VCaP (cell line): Measurements from ENCODE around the gene SPAG9.

ENCODE experiments used
- H3K27ac ChIP-seq: fragments of 450-650 bp; 2 replicates; pipeline ENCODE4 v1.5.1; 2017
- TF ChIP-seq, protein P1 (sequence below): fragments of 450-650 bp; conservative IDR thresholded peaks from 2 replicates; pipeline ENCODE4 v1.5.1; 2017; ENCODE audit warnings: mild to moderate bottlenecking, moderate library complexity

SPAG9 gene

DNA sequence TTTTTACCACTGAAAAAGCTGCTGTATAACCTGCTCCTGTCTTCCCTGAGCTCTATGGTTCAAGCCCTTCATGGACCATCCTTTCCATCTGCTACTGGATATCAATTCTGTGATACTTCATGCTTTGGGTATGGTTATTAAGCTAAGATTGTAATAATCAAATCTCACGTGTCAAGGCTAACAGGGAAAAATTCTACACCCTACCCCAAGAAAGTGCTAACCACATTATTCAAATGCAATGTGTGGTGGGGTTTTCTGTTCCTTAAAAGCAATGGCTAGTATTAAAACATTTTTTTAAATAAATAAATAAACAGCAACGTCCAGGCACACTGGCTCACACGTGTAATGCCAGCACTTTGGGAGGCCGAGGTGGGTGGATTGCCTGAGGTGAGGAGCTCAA lies 65.9 kb downstream of the SPAG9 start:
- TF ChIP-seq, protein P1, sequence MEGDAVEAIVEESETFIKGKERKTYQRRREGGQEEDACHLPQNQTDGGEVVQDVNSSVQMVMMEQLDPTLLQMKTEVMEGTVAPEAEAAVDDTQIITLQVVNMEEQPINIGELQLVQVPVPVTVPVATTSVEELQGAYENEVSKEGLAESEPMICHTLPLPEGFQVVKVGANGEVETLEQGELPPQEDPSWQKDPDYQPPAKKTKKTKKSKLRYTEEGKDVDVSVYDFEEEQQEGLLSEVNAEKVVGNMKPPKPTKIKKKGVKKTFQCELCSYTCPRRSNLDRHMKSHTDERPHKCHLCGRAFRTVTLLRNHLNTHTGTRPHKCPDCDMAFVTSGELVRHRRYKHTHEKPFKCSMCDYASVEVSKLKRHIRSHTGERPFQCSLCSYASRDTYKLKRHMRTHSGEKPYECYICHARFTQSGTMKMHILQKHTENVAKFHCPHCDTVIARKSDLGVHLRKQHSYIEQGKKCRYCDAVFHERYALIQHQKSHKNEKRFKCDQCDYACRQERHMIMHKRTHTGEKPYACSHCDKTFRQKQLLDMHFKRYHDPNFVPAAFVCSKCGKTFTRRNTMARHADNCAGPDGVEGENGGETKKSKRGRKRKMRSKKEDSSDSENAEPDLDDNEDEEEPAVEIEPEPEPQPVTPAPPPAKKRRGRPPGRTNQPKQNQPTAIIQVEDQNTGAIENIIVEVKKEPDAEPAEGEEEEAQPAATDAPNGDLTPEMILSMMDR = no peak
- no peak overlapping the region for H3K27ac ChIP-seq

DNA sequence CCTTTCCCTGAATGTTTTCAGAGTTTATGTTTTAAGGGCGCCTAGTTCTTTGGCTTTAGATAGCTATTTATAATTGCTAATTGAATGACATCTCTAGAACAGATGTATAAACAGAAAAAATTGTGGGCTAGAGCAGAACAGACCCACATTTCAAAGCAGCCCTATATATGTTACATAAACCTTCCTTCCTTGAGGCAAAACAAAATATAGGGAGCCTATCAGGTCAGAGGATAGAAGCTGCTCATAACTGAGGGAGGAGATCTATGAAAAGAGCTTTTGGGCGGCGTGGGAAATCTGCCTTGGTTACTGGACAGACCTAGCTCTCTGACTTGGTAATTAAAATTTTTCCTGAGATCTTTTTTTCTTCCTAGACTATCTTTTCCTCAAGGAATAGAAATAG lies 68.4 kb downstream of the SPAG9 start:
- TF ChIP-seq, protein P1 = no peak
- H3K27ac ChIP-seq = no peak overlapping the region

DNA sequence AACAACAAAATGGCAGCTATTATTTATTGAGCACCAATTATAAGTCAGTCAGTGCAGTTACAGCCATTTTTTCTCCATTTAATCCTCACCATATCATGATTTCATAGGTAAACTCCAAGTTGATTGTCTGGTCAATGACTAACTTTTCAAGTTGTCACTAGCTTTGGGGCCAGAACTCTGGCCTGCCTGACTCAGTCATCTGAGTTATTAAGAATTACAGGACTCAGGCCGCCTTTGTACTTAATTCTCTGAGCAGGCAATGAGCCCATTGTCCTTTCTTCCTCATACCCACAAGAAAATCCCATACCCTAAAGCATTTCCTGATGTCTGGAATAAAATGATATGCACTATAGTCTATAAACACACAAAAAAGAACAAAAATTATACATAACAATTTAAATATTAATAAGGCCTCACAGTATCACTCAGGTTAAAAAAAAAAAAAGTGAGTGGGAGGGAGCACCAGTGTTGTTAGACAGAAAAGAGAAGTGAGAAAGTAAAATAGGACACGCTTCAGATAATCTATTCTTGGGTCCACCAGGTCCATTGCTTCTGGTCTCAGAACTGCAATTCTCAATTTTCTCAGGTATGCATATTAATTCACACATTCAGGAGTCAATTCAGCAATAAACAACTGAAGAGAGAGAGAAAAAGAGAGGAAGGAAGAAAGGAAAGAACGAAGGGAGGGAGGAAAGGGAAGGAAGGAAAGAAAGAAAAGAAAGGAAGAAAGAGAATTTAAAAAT lies 70.2 kb downstream of the SPAG9 start:
- no peak overlapping the region for H3K27ac ChIP-seq
- TF ChIP-seq, protein P1 = no peak

DNA sequence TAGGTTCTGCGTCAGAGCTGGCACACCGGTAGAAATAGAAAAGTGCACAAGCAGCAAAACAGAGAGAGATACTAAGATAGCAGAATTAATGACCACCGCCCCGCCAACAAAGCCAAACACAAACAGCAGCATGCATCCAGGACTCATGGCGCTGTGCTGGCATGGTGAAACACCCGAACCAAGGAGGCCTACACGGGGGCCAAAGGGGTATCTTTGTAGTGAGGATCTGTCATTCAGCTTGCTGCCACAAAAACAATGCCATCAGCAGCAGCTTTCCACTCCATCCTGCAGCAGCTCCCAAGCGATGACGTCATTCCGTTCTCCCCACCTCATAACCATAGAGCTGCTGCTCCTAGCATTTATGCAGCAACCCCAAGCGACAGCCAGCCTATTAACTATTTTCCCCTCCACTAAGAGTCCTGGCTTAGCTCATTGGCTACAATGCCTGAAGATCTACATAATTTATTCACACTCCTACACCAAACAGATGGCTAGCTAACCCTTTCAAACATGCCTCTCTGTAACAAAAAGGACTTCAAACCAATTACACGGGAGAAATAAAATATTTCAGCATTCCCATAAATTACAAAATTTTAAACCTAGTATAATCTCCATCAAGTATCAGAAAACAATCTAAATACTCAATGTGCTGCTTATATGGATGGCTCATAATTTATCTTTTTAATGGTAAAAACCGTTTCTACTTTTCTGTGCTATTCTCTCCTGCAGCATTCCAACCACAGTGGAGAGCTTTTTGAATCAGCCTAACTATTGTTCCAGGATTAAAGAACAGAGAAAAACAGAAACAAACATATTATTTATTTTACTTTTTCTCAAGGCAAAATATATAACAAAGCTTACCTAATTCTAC lies 73.9 kb downstream of the SPAG9 start:
- TF ChIP-seq, protein P1 = no peak
- H3K27ac ChIP-seq = no peak overlapping the region

DNA sequence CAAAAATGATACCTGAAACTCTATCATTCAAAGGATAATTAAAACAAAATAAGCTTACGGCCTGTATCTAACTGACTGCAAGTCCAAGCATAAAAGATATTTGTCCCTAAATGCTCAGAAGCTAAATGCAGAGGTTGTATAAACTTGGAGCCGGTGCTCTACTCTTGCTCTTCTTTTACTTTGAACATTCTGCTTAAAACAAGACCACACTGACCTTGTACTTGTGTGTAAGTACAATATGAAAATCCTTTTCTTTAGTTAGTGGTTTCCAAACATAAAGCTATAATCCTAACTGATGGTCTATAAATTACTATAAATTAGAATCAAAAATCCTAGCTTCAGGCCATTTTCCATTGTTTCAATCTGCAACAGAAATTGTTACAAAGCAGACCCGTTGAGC lies 74.6 kb downstream of the SPAG9 start:
- no peak overlapping the region for H3K27ac ChIP-seq
- TF ChIP-seq, protein P1 = no peak

DNA sequence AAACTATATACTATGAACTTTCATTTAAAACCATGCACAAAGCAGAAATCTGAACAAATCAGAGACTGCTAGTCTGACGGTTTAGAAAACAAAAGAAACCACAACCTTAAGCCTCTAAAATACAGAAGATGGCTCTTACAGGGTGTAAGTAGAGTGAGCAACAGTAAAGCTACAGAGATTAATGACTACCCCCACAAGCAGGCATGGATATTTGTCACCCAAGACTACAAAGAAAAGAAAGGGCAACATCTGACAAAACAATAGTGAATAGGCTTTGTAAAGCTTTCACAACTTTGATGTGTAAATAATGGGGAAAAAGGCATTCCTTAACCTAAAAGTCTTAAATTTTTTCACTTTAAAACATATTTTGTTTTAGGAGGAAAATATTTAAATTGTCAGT lies 75.0 kb downstream of the SPAG9 start:
- TF ChIP-seq, protein P1 = no peak
- no peak overlapping the region for H3K27ac ChIP-seq

DNA sequence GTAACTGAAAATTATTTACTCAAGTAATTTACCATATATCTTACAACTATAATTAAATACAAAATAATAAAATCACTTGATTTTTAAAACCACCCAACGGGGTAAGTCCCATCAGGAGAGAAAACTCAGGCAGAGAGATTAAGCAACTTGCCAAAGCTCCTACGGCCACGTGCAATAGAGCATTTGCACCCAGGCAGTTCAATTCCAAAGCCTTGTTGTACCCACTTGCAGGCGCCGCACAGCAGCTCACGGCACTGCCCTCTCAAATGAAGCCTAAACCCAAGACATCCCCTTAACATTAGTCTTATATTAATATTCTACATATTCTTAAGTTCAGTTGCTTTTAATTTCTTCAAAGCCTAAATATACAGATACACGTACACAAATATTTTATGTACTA lies 75.7 kb downstream of the SPAG9 start:
- TF ChIP-seq, protein P1 = no peak
- no peak overlapping the region for H3K27ac ChIP-seq
